ENCODE results near the gene YJEFN3. TPM values are rescaled to one million over a fixed set of nuclear protein-coding genes. Genes with fewer than 3 reads are reported as not detected.

Gene YJEFN3
- total and polyA plus RNA-seq, 10 of the 15 experiments (the other 5 are each of a cell fraction or from before 2014, with no cell fraction given), result 0.05 to 6.9 (median 3.5) TPM

DNA sequence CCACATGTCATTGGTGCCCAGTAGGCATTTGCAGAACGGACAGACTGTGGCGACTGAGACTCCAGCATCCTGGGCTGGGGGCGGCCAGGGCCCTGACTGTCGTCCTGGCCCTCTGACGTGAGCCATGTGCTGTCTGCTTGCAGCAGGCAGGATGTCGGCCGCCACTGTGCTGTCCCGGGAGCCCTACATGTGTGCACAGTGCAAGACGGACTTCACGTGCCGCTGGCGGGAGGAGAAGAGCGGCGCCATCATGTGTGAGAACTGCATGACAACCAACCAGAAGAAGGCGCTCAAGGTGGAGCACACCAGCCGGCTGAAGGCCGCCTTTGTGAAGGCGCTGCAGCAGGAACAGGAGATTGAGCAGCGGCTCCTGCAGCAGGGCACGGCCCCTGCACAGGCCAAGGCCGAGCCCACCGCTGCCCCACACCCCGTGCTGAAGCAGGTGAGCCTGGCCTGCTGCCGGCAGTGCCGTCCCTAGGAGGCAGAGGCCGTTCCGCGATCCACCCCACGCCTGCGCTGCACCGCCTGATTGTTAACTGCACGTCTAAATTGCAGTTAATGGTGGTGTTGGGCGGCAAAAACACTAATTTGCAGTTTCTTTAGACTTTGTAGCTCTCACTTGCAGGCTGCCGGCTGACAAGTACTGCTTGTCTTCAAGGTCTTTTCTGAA lies 27.6 kb upstream of the YJEFN3 start (continued):
- TF ChIP-seq HCFC1 (IDR thresholded peaks at IDR 0.05; ENCODE audit: low read length), result no peak
- TF ChIP-seq PRDM15 (CRISPR knock-in tag; IDR thresholded peaks at IDR 0.05), result no peak
- TF ChIP-seq CTCF (IDR thresholded peaks at IDR 0.05 in 2 of 3, conservative IDR thresholded peaks at IDR 0.05 in 1 of 3; ENCODE audit: control insufficient read depth in 2 of 3, extremely low read depth in 1 of 3, insufficient read depth in 1 of 3, low read depth in 3 of 3, low read length in 3 of 3), result no peak
- TF ChIP-seq, protein P1, sequence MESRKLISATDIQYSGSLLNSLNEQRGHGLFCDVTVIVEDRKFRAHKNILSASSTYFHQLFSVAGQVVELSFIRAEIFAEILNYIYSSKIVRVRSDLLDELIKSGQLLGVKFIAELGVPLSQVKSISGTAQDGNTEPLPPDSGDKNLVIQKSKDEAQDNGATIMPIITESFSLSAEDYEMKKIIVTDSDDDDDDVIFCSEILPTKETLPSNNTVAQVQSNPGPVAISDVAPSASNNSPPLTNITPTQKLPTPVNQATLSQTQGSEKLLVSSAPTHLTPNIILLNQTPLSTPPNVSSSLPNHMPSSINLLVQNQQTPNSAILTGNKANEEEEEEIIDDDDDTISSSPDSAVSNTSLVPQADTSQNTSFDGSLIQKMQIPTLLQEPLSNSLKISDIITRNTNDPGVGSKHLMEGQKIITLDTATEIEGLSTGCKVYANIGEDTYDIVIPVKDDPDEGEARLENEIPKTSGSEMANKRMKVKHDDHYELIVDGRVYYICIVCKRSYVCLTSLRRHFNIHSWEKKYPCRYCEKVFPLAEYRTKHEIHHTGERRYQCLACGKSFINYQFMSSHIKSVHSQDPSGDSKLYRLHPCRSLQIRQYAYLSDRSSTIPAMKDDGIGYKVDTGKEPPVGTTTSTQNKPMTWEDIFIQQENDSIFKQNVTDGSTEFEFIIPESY (IDR thresholded peaks at IDR 0.05), result no peak
- TF ChIP-seq SREBF2 (IDR thresholded peaks at IDR 0.05; ENCODE audit: low read length), result no peak
- TF ChIP-seq ZNF384 (IDR thresholded peaks at IDR 0.05; ENCODE audit: borderline replicate concordance, low read depth, low read length), result no peak
- no peak for TF ChIP-seq FOS (IDR thresholded peaks at IDR 0.05; ENCODE audit: borderline replicate concordance, extremely low read depth, insufficient read length)

Data from GM12878 (cell line).